HG03457 (cell line): ENCODE data around the gene ZFP36L2.

Experiments
- ATAC-seq: cut with Tn5 transposase; IDR thresholded peaks from one replicate; pipeline ENCODE4 v1.9.1; 2021; ENCODE audit warnings: moderate number of reproducible peaks; ENCODE audit not compliant: unreplicated experiment

The ZFP36L2 gene

DNA sequence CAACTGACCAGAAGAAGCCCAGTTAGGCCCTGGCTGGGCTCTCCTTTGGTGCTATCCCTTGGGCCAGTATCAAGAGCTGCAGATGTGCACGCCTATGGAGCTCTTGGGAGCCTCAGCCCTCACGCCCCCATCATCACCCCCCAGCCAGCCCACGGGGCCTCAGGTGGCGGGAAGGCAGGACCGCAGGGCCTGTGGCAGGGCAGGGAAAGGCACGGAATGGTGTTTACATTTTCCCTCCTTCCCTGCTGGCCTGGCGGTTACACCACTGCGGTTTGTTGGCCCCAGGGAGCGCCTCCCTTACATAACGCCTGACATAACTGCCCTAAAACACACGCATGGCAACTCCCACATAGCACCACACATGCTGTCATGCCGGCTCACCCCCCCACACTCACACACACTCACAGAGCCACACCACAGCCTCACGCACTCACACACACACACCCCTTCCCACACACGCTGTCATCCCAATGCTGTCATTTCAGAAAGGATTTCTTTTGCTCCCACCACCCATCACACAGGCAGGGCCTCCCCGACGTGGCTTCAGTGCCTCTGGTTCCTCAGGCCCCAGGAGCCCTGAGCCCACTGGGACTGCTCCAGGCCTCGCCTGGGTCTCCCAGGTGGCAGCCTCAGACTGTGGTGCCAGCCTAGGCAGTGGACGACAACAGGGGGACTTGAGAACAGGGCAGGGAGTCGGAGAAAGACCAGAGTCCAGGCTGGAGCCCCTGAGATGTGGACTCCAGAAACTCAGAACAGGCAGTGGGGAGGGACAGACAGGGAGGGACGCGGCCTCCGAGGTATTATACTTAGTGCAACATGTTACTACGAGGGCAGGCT, 15.7 kb downstream of the ZFP36L2 start:
- ATAC-seq = no peak

DNA sequence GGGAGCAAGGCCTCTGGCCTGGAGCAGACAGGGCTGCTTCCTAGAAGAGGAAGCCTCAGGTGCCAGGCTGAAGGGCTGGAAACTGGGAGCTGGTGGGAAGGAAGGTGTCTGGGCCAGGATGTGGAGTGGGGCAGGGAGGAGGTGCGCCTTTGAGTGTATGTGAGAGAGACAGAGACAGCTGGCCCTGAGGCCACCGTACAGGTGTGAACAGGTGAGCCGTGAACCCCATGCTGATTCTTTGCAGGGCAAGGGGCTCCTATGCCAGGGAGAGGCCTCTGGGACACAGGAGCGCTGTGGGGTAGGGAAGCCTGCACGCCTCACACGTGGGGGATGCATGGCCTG, 16.3 kb downstream of the ZFP36L2 start:
- ATAC-seq = no peak

DNA sequence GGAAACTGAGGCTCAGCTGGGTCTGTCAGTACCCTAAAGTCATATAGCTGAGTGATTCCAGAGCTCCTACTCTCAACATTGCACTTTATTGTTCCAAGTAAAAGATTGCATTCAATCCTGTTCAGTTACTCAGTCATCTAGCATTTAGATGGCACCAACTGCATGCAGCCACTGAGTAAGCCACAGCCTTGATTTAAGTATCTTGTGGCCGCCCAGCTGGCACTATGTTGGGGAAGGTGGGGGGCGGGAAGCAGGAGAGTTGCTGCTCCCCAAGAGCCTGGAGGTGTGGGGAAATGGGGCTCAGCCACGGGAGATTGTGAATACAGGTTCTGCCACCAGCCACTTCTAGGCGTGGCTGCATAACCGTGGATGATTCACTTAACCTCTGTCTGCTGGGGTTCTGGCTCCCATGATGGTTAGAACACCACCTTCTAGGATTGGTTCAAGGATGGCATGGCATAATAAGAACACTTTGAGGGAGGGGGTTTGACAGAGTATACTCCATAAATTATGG, 17.1 kb downstream of the ZFP36L2 start:
- no peak for ATAC-seq

DNA sequence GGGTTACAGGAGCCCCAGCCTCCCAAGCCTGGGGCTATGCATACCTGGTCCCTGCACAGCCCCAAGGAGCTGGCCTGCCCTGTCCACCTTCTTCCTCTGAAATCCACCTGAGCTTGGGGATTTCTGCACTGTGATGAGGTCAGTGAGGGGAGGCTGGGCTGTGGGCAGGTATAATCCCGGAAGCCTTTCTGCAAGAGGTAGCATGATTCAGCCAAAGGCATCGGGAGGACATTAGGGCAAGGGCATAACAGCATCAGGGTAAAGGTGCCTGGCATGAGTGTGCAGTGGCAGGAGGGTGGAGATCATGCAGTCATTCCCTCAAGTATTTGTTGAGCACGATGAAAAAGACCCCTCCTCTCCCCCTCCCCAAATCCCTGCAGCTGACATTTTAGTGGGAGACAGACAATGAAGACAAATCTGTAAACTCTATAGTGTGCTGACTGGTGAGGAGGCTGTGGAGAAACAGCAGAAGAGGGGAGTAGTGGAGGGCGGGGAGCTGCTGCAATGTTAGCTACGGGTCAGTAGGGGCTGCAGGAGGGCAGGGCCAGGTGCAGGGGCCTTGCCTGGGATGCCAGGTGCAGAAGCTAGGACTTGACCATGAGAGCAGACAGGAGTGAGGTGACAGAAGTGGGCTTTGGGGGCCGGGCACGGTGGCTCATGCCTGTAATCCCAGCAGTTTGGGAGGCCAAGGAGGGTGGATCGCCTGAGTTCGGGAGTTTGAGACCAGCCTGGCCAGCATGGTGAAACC, 18.7 kb downstream of the ZFP36L2 start:
- ATAC-seq = no peak

DNA sequence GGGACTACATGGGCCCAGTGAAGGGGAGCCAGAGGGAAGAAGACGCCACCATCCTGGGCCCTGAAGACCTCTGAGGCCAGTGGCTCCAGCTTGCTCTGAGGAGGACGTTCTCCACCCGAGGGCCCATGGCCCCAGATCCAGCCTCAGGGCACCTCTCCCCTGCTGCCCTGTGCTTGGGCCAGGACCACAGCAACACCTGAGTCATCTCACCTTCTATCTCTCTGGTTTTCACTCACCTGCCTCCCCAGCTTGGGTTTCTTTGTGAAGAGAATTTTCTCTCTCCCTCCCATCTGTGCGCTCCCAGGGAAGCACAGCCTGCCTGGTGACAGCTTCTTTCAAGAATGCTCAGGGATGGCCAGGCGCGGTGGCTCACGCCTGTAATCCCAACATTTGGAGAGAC, 19.8 kb downstream of the ZFP36L2 start:
- ATAC-seq = no peak

DNA sequence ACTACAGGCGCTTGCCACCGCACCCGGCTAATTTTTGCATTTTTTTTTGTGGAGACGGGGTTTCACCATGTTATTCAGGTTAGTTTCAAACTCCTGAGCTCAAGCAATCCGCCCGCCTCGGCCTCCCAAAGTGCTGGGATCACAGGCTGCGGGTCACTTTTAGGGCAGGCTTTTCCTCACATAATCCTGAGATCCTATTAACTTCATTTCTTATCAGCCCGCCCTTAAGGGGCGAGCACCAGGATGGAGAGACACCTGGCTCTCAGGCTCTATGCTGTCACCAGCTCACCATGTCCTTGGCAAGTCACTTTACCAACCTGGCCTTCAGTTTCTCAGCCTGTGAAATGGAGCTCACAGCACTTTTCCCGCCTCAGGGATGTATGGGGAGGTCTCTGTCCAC, 23.0 kb downstream of the ZFP36L2 start:
- no peak for ATAC-seq

DNA sequence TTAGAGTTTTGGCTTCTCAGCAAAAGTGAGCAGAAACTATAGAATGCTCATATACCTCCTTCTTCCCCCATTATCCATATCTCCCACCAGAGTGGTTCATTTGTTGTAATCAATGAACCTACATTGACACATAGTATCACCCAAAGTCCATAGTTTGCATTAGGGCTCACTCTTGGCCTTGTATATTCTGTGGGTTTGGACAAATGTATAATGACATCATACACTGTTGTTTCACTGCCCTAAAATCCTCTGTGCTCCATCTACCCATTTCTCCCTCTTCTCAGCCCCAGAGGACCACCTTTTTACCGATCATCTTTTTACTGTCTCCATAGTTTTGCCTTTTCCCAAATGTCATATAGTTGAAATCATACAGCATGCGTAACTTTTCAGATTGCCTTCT, 24.1 kb downstream of the ZFP36L2 start:
- no peak for ATAC-seq

DNA sequence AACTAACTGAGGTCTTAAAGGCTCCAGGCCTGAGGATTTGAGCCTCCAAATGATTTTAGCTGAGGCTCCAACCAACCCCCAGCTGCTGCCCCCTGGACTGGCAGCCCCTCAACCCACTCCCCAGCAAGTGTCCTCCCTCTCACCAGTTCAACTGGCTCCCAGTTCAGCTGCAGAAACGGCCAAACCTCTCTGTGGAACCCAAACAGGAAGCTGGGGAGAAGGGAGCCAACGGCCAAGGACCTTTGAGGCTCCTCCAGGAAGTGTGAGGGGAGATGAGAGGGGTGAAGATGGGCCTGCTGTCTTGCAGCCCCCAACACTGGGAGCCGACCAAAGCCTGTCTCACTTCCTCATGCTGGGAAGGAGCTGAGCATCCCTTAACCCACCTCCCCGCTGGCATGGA, 24.9 kb downstream of the ZFP36L2 start:
- ATAC-seq = no peak

DNA sequence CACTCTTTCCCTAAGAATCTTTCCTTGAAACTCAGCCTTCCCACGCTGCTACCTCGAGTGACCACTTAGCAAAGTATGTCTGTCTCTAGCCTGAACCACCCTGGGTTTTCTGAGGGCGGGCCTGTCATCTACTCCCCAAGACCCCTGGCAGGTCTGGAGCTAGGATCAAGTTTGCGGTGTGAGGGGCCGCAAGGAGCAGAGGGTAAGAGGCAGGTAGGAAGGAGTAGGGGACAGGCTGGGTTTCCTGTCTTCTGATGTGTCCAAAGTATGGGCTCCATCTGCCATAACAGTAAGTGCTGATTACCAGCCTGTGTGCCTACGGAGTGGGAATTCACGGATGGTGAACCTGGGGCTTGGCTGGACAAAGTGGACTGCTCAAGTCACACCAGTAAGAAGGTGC, 25.4 kb downstream of the ZFP36L2 start:
- no peak for ATAC-seq

DNA sequence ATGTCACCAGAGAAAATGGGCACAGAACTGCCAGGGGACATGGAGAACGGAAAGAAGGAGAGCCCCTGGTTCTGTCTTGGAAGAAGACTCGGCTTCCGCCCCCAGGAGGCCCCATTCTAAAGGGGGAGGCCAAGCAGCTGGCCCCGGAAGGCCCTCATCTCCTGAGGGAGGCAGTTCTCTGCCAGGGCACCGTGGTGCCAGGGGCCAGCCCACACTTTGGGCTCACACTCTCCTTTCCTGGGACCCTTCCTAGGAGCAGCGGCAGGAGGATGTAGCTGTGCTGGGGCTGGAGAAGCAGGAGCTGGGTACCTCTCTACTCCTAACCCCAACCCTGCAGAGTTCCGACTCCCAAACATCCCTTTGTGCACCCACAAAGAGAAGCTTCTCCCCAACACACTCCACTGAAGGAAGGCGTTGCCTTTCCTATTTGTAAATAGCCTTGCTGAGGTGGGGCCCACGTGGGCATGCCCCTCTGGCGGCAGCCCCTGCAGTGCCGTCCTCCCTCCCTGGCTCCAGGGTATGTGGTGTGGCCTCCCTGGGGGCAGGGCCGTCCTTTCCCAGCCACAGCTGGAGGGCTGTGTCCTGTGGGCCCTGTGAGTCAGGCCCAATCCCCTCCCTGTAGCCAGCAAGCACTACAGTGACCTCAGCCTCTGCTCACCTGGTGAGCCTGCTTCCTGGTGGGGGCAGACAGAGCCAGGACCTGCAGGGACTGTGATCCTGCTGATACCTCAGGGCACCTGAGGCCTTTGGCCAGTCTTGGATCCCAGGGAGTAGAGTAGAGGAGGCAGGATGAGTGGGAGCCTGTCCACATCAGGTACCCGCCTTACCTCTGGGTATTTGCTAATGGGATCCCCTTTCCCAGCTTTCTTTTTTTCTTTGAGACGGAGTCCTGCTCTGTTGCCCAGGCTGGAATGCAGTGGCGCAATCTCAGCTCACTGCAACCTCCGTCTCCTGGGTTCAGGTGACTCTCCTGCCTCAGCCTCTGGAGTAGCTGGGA, 26.6 kb downstream of the ZFP36L2 start:
- ATAC-seq = no peak

DNA sequence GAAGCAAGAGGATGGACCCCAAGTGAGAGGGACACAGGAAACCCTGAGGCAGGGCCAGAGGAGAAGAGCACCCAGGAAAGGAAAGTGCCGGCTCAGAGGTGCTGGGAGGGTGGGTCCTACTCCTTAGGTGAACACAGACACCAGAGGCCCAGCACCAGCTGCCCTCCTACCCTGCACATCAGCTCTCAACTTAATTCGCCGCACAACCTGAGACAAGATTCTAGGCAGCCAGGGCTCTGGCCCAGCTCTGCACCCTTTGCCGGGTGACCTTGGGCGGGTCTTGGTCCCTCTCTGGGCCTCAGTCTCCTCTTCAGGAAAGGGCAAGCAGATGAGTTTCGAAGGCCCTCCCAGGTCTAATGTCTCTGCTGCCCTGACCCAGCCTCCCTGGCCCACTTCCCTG, 28.1 kb downstream of the ZFP36L2 start:
- no peak for ATAC-seq

DNA sequence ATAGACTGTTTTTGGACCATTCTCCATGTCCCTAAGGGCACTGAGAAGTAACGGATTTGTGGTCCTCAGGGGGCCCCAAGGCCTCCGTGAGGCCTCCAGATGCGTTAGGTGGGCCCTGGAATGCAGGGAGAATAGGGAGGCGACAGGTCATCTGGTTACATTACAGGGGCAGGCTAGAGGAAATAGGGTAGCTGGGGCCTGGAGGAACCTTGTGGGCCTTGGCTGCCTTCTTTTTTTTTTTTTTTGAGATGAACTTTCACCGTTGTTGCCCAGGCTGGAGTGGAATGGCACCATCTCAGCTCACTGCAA, 28.9 kb downstream of the ZFP36L2 start:
- no peak for ATAC-seq

DNA sequence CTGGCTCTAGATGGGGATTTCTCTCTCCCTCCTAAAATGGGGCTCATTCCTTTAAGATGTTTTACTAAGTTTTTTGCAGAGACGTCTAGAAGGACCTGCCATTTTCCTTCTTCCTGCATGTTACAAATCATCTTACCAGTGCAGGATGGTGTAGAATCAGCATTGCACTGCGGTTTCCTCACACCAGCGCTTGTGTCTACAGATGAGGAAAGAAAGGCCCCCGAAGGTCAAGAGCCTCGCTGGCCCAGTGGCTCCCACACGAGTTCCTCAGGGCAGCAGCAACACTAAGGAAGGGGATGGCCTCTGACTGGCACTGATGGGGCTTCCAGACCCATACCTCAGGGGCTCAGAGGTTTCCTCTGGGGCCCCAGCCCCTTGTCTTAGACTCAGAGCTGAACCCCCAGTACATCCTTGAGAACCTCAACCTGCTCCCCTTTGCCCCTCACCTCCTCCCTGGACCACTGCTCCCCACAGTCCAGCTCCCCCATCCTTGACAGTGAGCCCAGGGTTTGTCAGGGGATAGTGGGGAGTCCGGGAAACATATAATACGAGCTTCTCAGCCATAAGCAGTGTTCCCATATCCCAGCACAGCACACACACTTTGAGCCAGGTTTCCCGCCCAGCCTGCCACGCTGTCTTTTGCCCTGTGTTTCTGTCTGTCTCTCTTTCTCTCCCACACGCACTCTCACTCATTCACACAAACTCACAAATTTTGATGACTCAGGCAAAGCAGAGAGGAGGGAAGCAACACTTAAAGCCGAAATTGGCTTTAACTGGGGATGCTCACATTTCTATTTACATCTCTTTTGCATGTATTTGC, 29.4 kb downstream of the ZFP36L2 start:
- no peak for ATAC-seq

DNA sequence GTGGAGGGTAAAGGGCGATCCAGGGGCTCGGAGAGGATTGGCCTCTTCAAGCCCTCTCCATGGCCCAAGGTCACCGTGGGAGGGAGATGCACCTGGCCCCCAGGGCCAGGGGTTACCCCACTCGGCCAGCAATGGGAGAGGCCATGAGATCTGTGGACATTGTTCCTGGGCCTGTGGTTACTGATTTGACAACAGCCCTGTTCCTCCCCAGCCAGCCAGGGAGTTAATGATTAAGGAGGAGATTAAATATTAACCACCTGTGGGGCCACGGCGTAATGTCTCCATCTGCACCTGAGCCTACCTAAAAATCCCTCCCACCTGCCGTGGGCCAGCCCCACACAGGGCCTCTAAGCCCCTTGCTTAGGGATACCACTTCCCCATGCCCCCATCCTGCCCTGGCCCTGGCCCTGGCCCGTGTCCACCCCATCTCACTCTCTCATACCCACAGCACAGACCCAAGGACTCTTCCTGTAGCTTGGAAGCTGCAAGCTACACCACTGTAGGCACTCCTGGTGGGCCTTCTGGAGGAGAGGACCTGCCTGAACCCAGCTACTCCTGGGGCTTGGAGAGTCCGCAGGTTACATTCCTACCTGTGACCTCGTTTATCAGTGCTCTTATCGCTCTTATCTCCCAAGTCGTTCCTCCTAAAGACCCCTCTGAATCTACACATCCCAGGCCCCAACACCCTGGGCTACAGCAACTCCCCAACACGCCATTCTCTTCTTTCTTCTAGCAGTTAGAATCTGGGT, 32.1 kb downstream of the ZFP36L2 start:
- no peak for ATAC-seq

DNA sequence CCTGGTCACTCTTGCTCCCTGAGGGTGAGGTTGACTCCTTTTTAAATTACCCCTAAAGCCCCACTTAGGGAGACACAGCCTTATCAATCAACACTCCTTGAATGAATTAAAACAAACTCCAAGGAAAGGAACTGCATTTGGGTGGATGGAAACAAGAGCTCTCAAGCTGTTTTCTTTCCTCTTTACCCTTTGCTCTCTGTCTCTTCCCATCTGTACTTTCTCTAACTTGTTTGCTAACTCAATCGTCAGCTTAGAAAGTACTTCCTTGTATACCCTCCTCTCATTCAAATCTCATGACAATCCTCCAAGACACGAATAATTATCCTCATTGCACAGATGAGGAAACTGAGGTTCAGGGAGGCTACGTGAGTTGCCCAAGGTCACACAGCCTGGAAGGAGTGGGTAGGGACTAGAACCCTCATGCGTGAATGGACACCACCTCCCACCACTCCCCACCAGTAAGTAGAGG, 32.7 kb downstream of the ZFP36L2 start:
- ATAC-seq = no peak

DNA sequence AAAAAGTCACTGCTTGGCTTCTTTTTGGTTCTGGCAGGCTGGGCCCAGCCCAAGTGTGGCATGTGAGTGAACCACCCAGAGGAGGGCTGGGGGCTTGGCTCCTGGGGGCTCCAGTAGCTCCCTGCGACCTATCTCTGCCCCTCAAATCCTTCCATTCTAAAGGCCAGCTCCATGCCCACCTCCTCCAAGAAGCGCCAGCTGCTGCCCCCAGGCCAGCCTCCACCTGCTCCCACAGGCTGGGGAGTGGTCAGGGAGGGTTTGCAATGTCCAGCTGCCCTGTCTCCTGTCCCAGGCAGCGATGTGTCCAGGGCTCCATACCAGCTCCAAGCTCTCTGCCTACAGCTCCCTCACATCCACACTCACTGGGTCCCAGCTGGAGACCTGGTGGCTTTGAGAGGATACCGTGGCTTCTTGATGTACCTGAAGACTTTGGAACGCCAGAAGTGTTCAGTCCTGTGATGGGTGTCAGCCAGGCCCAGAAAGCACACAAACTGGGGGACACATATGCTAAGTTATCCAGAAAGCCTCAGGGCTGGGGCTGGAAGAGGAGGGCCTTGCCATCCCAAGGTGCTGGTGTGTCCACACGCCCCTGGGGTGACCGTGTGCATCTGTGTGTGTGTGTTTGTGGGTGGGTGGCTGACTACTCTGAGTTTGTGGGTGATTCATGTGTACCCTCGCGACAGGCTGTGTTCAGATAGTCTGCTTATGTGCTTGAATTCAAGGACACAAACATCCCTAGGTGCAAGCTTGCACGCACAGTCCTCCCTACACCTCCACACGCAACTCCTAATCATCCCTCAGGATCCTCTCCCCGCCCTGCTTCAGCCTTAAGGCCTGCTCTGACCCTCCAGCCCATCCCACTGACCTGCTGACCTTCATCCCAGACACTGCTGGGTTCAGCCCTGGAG, 33.4 kb downstream of the ZFP36L2 start:
- no peak for ATAC-seq

DNA sequence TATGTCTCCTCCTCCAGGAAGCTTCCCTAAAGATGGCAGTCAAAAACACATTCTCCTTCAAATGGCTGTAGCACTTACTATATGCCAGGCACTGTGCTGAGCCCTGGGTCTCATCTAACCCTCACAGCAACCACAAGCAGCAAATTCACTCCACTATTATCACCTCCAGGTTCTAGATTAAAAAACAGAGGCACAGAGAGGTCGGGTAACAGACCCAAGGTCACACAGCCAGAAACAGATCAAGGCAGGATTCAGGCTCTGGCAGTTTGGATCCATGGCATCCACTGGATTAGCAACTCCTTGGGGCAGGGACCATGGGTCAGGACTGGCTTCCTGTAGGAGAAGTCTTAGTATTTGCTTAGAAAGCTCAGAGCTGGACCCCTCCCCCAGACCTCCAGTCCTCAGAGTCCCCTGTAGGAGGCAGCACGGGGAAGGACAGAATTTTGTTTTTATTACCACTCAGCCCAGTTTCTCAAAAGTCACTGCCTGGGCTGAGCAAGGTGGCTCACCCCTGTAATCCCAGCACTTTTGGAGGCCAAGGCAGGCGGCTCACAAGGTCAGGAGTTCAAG, 34.4 kb downstream of the ZFP36L2 start:
- no peak for ATAC-seq
